ENCODE data around the gene TM2D3.

GRCh38 chr15:101597360-101597928 lies 54.7 kb downstream of the TM2D3 start:
- TF ChIP-seq CTCF (IDR thresholded peaks at IDR 0.05 in 2 of 3, conservative IDR thresholded peaks at IDR 0.05 in 1 of 3; ENCODE audit: control insufficient read depth in 2 of 3, extremely low read depth in 1 of 3, insufficient read depth in 1 of 3, low read depth in 3 of 3, low read length in 3 of 3) (no peak), ZSCAN29 (IDR thresholded peaks at IDR 0.05) (no peak)
